ENCODE data around the gene KIT.
A peak's percentile ranks its signal among the peaks of the same experiment; 100 is the strongest.

The KIT gene

DNA sequence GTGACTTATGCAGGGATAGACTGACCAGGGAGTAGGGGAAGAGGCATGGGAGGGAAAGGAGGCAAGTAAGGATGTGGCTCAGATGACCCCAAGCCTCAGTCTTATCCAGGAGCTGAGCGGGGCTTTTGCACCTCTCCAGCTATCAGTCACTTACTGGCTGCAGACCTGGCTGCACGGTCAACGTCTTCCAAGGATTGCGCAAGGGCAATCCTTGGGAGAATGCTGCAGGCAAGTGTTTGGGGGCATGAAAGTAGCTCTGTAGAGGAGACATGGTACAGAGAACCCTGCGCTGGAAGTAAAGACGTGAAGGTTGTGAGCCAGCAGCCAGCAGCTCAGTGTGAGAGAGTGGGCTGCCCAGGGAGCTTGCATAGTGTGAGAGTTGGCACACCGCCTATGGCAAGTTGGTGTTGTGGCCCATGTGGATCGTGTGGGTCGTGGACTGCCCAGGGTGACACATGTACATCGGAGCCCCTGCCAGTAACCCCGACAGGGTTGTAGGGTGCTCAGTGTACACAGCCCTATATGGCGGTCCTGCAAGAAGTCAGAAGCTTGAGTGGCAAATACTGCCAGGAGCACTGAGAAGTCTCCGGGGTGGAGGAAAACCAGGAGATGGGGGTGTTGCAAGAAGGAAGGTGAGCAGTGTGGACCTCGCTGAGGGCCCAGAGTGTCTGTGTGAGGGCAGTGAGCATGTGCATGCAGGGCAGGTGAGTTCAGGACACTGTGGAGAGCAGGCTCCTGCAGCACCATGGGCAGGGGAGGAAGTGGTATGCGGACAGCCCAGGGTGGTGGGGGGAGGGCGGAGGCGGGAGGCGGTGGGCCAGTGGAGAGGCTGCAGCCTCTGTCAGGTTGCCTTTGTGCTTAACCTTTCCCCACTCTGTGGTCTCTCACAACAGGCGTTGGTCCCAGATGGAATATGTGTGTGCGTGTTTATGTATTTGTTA lies 50.9 kb downstream of the KIT start:
- DNase-seq: no peak

DNA sequence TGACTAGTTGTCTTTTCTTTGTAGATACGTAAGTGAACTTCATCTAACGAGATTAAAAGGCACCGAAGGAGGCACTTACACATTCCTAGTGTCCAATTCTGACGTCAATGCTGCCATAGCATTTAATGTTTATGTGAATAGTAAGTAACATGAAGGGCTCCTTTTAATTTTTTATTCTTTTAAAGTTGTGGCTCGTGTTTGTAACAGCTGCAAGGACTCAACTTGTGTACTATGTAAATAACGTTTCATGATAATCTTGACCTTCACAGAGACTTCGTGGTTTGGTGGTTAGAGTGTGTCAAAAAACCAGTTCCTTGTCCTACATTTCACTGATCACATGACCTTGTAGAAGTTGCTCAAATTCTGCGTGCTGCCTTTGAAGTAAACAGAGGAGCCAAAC lies 51.6 kb downstream of the KIT start:
- DNase-seq: peak; percentile 68

DNA sequence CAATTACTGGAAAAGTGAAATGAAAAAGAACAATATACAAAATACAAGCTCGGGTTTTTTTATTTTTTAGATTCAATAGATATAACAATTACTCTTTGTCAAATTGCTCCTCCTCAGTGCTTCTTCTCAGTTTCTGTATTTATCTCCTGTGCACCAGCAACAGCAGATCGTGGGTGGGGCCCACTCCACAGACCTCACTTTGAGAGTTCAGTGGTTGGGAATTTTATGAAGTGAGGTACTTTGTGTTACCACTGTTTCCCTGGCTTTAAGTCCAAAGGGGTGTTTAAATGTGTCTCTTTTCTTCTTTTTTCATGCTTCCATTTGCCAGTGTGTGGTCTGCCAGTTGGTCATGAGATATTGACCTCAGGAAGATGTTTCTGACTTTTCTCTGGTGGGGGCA lies 54.4 kb downstream of the KIT start:
- peak; percentile 33 for DNase-seq

DNA sequence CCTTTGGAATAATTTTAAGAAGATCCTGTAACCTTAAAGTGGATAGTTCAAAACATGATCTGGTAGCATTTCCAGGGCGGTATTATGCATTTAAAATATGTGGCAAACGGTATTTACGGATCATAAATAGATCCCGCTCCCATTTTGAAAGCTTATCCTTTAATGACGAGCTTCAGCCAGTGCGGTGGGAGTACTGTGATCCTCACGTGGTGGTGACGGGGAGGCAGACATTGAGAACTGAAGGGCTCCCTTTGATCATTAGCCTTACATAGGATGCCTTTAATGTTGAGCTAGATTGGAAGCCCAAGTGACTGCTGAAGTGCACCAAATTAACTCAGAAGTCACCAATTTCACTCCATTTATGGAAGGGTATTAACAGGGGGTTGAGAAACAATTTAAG lies 56.9 kb downstream of the KIT start:
- DNase-seq: no peak

DNA sequence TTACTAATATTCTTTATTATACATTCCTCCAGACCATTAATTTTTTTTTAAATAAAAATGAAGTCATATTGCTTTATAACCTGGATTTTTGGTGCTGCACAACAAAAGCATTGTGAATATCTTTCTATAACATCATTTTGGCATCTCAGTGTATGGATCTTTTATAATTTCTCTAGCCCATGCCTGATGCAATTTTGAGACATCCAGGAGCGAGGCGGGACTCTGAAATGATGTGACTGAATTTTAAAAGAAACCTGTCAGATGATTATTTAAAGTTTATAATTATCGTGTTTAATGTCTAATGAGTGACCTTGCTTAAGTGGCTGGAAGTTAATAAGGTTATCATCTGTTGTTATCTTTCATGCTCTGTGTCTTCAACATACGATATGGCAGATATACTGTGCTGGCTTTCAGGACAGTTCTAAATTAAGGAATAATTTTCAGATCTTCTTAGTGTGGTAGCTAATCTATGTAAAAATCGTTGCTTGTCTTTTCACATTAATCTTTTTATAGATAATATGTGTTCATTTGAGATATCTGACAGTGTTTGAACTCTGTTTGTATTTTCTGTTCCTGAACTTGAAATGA lies 58.8 kb downstream of the KIT start:
- peak; percentile 14 for DNase-seq

DNA sequence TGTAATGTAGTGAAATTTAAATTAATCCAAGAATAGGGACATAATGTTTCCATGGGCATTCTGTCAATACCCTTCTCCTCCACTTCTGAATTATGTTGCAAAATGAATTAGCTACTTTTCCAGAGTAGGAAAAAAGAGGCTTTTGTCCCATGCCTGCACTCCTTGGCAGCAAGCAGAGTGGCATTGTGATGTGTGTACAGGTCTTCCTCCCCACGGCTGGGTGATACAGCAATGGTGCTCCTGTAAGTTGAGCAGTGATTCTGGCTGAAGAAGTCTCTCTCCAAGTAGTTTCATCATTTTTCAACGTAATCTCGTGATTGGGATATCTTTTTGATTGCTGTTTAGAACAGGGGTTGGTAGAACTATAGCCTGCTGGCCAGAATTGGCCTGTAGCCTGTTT lies 59.9 kb downstream of the KIT start:
- no peak for DNase-seq

DNA sequence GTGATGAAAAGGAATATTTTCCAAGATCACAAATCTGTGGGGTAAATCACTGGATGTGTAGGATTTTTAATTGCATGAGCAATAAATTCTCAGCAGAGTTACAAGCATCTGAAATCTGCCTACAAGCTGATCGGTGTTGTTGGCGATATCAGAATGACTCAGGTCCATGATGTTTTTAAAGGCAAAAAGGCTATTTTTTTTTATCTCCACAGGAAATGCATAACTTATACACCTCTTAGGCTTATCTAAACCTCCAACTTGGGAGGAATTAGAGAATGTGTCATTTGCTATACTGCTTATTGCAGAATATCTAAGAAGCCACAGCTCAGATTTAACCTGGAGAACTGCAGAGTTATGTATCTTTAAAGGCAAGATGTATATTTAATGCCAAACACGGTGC lies 61.6 kb downstream of the KIT start:
- DNase-seq: peak; percentile 36

DNA sequence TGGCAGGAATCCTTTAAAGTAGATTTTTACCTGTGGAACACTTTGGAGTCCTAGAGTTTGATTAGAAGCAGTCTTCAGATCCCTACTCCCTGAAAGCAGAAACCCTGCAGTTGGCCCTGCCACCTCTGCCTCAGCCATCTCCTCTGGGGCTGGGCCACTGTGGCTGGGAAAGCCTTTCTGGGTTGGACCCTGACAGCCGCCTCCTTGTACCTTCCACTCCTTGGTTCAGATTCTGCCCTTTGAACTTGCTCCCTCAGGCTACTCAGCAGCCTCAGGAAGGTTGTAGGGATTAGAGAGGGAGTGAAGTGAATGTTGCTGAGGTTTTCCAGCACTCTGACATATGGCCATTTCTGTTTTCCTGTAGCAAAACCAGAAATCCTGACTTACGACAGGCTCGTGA lies 65.5 kb downstream of the KIT start:
- no peak for DNase-seq

DNA sequence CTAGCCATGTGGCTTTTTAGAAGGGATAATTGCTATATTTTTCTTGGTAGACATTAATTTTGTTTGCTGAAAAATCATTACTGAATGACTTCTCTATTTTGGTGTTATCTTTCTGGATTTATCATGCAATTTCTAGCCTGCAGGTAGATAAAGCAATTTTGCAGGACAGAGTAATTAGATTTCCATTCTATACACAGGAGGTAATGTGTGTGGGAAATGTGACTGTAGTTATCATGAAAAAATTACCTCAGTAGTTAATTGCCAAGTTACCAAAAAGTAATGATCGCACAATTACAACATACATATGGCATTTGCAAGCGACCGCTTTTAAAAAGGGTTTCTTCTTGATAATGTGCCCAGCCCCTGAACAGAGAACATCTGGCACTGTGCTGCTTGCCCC lies 66.1 kb downstream of the KIT start:
- no peak for DNase-seq

DNA sequence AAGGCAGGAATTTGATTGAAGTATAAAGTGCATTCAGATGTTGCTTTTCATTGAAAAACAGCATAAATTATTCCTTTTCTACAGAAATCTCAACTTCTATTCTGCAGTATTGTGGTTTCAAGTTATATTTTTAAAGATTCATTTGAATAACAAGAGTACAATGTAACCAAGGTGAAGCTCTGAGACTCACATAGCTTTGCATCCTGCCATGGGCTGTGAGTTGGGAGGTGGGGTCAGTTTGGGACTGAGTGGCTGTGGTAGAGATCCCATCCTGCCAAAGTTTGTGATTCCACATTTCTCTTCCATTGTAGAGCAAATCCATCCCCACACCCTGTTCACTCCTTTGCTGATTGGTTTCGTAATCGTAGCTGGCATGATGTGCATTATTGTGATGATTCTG lies 69.2 kb downstream of the KIT start:
- DNase-seq: no peak

DNA sequence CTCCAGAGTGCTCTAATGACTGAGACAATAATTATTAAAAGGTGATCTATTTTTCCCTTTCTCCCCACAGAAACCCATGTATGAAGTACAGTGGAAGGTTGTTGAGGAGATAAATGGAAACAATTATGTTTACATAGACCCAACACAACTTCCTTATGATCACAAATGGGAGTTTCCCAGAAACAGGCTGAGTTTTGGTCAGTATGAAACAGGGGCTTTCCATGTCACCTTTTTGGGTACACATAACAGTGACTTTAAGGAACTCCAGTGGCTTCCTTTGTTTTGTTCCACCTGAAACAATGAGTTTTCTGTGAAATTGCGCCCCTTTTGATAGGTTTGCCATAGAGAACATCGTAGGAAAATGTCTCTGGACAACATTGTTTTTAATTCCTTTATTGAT lies 69.6 kb downstream of the KIT start:
- DNase-seq: no peak

DNA sequence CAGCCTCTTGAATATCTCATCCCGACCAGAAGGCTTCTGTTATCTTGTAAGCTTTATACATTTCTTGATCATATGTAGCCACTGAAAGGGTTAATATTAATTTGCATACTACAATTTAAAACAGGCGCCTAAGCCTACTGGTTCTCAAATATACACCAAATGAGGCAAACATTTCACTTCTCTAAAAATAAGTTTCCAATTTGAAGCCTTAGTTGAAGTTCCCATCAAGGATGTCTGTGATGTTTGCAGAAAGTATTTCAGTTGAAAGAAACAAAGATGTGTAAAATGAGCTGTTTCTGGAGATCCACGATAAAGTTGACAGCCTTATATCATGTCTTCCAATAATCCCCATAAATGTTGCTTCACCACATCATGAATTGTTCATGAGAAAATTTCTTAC lies 70.6 kb downstream of the KIT start:
- no peak for DNase-seq

DNA sequence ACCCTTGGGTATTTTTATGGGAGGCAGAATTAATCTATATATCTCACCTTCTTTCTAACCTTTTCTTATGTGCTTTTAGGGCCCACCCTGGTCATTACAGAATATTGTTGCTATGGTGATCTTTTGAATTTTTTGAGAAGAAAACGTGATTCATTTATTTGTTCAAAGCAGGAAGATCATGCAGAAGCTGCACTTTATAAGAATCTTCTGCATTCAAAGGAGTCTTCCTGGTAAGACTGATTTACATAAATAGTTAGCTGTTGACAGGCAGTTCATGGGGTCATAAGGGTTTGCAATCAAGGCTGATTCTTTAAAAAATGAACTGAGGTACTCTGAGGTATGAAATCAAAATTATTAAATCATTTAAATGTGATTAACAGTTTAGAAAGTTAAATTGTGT lies 71.5 kb downstream of the KIT start:
- no peak for DNase-seq

DNA sequence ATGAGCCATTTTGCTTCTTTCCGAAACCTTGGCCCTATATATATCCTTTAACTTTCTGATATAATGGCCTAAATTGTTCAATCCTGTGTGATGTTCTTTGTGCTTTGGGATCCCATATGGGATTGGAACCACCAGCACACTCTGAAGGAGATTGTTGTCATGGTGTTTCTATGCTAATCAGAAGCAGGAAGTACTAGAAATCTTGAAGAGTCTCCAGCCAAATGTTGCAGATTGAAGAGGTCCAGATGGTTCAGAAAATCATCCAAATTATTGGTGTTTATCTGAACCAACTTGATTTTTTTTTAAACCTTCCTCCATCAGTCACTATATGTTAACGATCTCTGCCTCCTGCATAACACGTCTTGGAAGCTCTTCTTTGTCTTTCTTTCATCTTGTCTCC lies 72.8 kb downstream of the KIT start:
- no peak for DNase-seq

DNA sequence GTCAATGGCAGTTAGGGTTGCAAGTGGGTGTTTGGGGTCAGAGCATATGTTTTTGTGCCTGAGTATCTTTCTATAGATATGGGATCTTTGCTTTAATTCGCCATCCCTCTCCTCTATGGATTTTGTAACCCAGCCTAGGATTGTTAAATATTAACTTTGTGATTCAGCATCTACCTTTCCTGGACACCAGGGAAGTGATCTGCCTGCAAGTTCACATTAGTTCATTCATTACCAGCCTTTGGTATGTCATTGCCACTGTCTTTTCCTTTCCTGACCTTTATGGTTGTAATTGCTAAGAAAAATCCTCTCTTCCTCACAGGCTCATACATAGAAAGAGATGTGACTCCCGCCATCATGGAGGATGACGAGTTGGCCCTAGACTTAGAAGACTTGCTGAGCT lies 73.8 kb downstream of the KIT start:
- DNase-seq: no peak

DNA sequence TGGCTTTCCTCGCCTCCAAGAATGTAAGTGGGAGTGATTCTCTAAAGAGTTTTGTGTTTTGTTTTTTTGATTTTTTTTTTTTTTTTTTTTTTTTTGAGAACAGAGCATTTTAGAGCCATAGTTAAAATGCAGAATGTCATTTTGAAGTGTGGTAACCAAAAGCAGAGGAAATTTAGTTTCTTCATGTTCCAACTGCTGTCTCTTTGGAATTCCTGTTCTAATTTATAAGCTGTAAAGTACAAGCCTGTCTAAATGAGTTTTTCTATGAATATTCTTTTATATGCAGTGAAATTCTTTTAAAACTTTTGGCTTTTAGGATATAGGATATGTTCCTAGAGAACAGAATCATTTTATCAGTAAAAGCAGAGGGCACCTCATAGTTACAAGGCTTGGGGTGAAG lies 74.2 kb downstream of the KIT start:
- DNase-seq: no peak

DNA sequence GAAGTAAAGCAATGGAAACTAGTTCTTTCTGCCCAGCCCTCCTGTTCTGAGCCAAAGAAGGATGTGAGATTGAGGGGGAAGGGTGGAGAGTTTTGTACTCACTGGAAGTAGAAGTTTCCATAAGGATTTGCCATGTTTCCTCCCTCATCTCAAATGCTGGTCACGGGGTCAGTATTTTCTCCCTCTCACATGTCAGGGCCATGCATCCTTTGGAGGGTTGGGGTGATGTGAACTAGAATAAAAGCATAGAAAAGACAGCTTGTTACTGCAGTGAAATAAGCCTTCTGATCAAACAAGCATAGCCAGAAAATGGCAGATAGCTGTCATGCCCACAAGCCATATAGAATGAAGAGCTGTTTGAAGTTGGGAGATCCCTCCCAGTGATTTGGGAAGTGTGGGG lies 79.7 kb downstream of the KIT start:
- no peak for DNase-seq

DNA sequence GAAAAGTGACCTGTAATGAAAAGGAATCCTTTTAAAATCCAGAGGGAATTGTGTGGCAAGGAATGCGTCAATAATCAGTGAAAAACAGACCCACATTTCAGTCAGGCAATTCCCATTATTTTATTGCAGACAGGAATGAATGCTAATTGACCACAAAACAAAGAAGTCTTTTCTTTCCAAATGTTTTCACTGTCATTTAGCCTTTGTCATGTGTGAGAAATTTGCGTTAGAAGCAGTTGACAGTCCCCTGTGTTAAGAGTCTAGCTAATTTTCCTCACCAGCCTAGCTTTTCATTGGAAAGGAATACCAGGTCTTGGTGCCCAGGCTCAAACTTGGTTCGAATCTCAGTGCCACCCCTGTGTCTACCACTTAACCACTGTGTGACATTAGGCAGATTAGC lies 83.4 kb downstream of the KIT start:
- DNase-seq: no peak

DNA sequence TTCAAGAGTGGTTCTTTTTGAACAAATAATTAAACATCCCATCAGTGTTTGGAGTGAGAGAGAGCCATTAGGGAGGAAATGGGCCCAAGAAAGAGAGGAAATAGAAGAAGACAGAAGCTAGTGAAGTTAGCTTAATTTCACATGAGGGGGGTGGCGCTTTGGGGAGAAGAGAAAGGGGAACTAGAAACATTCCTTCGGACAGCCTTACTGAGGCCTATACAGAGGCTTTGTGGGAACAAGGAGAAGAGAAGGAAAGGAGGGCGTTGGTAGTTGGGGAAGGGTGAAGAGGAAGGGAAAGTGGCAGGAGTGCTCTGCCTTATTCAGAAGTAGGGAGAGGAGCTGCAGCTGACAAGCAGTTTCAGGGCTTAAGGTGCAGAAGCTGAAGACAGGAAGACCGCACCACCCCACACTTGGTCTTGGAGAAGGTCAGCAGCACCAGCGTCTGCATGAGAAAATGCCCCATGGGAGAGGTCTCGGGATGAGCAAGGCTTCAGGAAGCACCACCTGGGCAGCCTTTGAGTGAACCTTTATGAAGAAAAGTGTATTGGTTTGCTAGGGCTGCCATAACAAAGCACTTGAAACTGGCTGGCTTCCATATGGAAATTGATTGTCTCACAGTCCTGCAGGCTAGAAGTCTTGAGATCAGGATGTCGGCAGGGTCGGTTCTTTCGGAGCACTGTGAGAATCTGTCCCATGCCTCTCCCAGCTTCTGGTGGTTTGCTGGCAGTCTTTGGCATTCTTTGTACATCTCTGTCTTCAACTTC lies 85.1 kb downstream of the KIT start:
- peak; percentile 41 for DNase-seq

DNA sequence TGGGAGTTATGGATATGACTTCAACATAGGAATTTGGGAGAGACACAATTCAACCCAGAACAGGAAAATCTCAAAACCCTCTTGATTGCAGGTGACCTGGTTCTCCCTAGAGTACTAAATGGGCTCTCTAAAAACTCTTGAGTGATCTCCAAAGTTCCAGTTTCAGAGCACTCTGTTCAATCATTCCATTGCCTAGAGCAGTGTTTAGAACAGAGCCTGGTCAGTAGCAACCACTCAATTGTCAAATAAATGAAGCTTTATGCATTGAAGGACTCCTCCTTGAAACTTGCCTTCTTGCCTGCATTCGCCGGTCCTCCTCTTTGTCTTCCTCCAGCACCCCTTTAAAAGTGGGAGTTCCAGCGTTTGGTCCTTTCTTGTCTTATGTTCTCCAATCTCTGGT lies 85.8 kb downstream of the KIT start:
- no peak for DNase-seq

DNA sequence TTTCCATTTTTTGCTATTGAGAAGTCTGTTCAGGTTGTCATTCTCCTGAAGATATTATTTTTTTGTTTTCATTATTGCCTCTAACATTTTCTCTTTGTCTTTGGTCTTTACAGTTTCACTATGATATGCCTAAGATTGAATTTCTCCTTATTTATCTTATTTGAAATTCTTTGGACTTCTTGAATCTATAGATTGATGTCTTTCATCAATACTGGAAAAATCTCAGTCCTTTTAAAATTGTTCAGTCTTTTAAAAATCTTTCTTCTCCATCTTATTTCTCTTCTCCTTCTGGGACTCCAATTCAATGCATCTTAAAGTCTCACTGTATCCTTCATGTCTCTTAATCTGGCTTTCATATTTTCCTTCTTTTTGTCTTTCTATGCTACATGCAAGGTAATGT lies 86.7 kb downstream of the KIT start:
- no peak for DNase-seq

DNA sequence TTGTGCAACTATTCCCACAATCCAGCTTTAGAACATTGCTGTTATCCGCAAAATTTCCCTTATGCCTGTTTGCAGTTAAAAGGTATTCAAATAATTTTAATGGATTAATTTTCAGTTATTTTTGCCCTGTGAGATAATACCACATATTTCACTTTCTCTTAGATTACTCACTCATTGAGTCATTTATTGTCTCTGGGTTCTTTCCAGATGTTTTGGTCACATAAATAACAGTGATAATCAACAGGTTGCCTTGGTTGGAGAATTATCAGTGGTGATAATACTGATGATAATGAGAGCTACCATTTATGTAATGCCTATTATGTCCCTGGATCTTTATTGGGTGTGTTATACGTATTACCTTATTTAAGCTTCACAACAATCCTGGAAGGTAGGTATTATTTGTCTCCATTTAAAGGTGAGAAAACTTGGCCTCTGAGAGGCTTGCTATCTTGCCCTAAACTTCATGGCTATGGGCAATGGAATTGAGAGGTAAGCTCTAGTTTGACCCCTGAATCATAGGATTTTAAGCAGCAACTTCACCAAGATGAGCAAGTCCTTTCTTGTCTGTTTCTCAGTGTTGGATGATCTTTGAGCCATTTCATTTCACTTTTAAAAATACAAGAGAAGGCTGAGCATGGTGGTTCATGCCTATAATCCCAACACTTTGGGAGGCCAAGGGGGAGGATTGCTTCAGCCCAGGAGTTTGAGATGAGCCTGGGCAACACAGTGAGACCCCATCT lies 87.4 kb downstream of the KIT start:
- DNase-seq: no peak

DNA sequence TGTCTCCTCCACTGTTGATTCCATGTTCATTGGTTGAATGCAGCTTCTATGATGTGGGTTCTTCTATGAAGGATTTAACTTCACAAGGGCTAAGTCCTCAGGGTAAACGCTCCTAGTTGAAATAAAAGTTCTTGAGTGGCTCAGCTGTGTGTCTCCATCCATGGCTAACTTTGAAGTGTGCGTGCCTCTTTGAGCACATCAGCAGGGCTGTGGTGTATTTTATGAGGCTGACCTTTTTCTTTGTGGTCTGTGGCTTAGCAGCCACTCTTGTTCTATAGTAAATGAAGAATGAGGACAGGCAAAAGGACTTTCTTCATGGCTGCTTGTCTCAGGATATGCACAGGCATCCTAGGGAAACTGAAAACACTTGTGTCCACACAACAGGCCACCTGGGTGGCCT lies 88.5 kb downstream of the KIT start:
- DNase-seq: peak; percentile 21

Measured in OCI-M1 (cell line).